Tibial nerve (tissue), 4 donors: Measurements from ENCODE around the gene ISG20. TPM values are rescaled to one million over a fixed set of nuclear protein-coding genes. Genes with fewer than 3 reads are reported as not detected.

Source experiments
- DNase-seq, 2 donors: peaks; one replicate each; pipeline ENCODE4 v3.0.0-alpha.2; 2019; ENCODE audit warnings: low spot score in 2 of 2
- H3K27ac ChIP-seq, 4 donors: fragments of 200-600 bp; sonication (generic) in 3 of 4; one replicate each; pipeline ENCODE4 v1.5.1; 2017 to 2019; ENCODE audit warnings: mild to moderate bottlenecking in 1 of 4
- H3K27me3 ChIP-seq, 2 donors: fragments of 200-600 bp; sonication (generic) in 1 of 2; one replicate each; pipeline versions ENCODE4 v1.5.1 to v1.6.0; 2017 to 2019
- H3K36me3 ChIP-seq, 3 donors: fragments of 200-600 bp; sonication (generic); one replicate each; pipeline ENCODE4 v1.5.1; 2018 to 2019
- H3K4me1 ChIP-seq, 4 donors: fragments of 200-600 bp; sonication (generic) in 3 of 4; one replicate each; pipeline ENCODE4 v1.5.1; 2017 to 2019
- H3K4me3 ChIP-seq, 4 donors: fragments of 200-600 bp; sonication (generic) in 3 of 4; one replicate each; pipeline ENCODE4 v1.5.1; 2017 to 2019; ENCODE audit warnings: mild to moderate bottlenecking in 1 of 4, moderate library complexity in 1 of 4
- H3K9me3 ChIP-seq, 4 donors: fragments of 200-600 bp; sonication (generic) in 3 of 4; one replicate each; pipeline ENCODE4 v1.5.1; 2017 to 2019
- EP300 ChIP-seq, 2 donors: sonication (generic); formaldehyde crosslinking; IDR thresholded peaks; one replicate each; pipeline ENCODE4 v1.6.1; 2017; ENCODE audit warnings: antibody characterized with exemption in 2 of 2, mild to moderate bottlenecking in 1 of 2
- POLR2A ChIP-seq, 2 donors: fragments of 450-650 bp; IDR thresholded peaks; one replicate each; pipeline ENCODE4 v1.6.1; 2017; ENCODE audit warnings: antibody characterized with exemption in 2 of 2, mild to moderate bottlenecking in 2 of 2, moderate library complexity in 2 of 2
- WGBS, 2 donors: methylation state at CpG; one replicate each; pipeline ENCODE4 v1.1.5; 2018; 5-methylcytosine and 5-hydroxymethylcytosine counted together
- total RNA-seq, 4 donors: library from RNA; depleted of rRNA; stranded (reverse); fragments of >200 nt; gene quantifications; one replicate each; pipeline ENCODE4 v1.1.0, GENCODE V29; 2016
- TF ChIP-seq, protein P1 (sequence below), 5 experiments: fragments of 200-600 bp in 3 of 5; fragments of 450-650 bp in 2 of 5; sonication (generic) in 3 of 5; IDR thresholded peaks; one replicate each; pipeline ENCODE4 v1.5.1; 2016 to 2019; ENCODE audit warnings: antibody characterized with exemption in 5 of 5, mild to moderate bottlenecking in 3 of 5, moderate library complexity in 2 of 5

Gene ISG20
- total RNA-seq, 4 donors from 2014 or later = 18.2 to 34.5 (median 23.8) TPM

DNA sequence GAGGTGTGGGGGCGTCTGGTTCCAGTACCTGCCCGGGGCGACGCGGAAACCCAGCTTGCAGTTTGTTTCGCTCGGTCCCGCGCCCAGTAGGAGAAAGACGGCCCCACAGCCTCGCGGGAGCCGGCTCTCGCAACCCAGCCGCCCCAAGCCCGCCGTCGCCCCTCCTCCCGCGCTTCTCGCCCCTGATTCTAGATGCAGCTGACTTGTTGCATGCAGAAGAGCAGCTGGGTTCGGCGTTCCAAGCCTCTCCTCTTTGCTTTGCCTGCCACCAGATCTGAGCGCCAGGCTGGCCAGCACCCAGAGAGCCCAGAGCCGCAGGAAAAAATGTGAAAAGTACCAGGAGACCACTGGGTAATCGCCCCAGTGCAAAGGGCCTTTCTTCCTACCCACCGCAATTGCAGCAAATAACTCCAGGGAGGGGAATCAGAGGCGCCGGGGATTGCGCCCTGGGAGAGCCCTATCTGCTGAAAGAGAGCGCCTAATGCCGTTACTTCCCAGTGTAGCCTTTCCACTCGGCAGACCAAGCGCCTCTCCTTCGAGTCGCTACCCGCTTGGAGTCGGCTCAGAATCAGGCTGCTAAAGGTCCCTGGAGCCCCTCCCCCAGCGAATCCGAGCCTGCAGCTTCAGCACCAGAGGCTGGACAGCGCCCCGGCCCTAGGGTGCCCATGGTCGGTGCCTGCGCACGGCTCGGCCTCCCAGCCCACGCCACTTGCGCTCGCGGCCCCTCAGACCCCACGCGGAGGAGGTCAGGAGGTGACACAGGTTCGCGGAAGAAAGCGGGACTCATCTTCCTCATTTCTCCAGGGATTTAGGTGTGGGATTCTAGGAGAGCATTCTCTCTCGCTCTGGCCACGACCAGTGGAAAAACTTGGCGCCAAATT, 33.4 kb upstream of the ISG20 start:
- peaks cover 0 to 59% of the 10 kb centered on the region in 2 donors for H3K27me3 ChIP-seq
- TF ChIP-seq EP300 (IDR thresholded peaks at IDR 0.05) (no peak), POLR2A (IDR thresholded peaks at IDR 0.05) (no peak)
- TF ChIP-seq, protein P1, sequence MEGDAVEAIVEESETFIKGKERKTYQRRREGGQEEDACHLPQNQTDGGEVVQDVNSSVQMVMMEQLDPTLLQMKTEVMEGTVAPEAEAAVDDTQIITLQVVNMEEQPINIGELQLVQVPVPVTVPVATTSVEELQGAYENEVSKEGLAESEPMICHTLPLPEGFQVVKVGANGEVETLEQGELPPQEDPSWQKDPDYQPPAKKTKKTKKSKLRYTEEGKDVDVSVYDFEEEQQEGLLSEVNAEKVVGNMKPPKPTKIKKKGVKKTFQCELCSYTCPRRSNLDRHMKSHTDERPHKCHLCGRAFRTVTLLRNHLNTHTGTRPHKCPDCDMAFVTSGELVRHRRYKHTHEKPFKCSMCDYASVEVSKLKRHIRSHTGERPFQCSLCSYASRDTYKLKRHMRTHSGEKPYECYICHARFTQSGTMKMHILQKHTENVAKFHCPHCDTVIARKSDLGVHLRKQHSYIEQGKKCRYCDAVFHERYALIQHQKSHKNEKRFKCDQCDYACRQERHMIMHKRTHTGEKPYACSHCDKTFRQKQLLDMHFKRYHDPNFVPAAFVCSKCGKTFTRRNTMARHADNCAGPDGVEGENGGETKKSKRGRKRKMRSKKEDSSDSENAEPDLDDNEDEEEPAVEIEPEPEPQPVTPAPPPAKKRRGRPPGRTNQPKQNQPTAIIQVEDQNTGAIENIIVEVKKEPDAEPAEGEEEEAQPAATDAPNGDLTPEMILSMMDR (IDR thresholded peaks at IDR 0.05) = no peak
- H3K9me3 ChIP-seq = no peaks in the 10 kb centered on the region
- no peak for DNase-seq
- H3K4me3 ChIP-seq = no peak overlapping the region
- H3K4me1 ChIP-seq = peaks cover 0 to 22% (median 0%) of the 10 kb centered on the region in 4 donors
- no peaks in the 10 kb centered on the region for H3K36me3 ChIP-seq
- WGBS, 2 donors = 3 to 5% methylated on average over 16 to 44 of the region's 58 CpGs
- H3K27ac ChIP-seq = no peak overlapping the region

DNA sequence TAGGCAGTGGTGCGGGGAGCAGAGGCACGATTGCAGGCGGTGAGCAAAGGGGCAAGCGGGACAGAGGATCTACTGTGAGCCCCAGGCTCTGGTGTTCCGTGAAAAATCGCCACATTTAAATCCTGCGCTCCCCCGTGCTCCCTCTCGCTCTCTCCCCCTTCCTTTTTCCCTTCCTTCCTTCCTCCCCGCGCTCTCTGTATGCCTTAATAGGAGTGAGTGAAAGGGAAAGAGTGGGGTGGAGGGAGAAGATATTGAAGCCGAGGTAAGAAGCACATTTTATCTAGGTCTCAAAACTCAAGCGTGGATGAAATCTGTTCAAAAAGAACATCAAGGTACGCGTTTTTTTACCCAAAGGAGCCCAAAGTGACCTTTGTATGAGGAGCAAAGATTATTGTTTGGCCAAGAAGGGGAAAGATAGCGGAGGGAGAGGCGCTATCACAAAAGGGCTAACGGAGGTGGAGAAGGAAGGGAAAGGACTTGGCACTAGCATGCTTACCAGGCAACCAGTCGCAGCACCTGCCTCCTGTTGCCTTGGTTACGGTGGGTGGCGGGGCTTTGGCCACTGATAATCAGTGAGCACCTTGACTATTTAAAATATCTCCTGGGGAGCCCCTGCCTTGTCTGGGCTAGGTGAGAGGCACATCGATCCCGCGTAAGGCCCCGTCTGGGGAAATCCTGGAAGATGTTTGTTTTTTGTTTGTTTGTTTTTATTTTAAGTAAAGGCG, 32.6 kb upstream of the ISG20 start:
- Histone ChIP-seq H3K4me1 (peaks cover 0 to 22% (median 0%) of the 10 kb centered on the region in 4 donors), H3K36me3 (no peaks in the 10 kb centered on the region), H3K27me3 (peaks cover 0 to 58% of the 10 kb centered on the region in 2 donors), H3K9me3 (no peaks in the 10 kb centered on the region), H3K4me3 (no peak overlapping the region), H3K27ac (no peak overlapping the region)
- TF ChIP-seq, protein P1 (IDR thresholded peaks at IDR 0.05) = no peak
- TF ChIP-seq POLR2A (IDR thresholded peaks at IDR 0.05) (no peak), EP300 (IDR thresholded peaks at IDR 0.05) (no peak)
- 13 to 15% methylated on average over 26 of the region's 26 CpGs for WGBS, 2 donors
- no peak for DNase-seq

DNA sequence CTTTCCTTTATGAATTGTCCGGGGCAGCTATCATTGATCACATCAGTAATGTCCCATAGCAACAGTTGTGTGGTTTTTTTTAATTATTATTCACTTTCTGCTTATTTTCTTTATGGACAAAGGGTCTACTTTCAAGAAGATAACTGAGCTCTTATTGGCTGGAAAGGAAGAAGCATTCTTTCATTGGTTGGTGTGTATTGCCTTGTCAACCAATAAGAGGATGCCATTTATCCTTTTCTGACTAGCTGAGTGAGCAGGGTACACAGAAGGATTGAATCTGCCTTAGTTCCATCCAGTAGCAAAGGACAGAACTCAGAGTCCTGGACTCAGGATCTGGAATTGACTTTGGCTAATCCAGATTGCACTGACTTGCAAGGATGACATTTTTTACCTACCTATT, 30.9 kb upstream of the ISG20 start:
- TF ChIP-seq, protein P1 (IDR thresholded peaks at IDR 0.05) = no peak
- TF ChIP-seq EP300 (IDR thresholded peaks at IDR 0.05) = no peak
- TF ChIP-seq POLR2A (IDR thresholded peaks at IDR 0.05) = no peak
- WGBS, 2 donors = 72 to 82% methylated on average over 1 of the region's 1 CpG
- DNase-seq = no peak
- peaks cover 0 to 22% (median 0%) of the 10 kb centered on the region in 4 donors for H3K4me1 ChIP-seq
- no peak overlapping the region for H3K27ac ChIP-seq
- no peaks in the 10 kb centered on the region for H3K9me3 ChIP-seq
- H3K27me3 ChIP-seq = peaks cover 0 to 52% of the 10 kb centered on the region in 2 donors
- no peaks in the 10 kb centered on the region for H3K36me3 ChIP-seq
- no peak overlapping the region for H3K4me3 ChIP-seq

DNA sequence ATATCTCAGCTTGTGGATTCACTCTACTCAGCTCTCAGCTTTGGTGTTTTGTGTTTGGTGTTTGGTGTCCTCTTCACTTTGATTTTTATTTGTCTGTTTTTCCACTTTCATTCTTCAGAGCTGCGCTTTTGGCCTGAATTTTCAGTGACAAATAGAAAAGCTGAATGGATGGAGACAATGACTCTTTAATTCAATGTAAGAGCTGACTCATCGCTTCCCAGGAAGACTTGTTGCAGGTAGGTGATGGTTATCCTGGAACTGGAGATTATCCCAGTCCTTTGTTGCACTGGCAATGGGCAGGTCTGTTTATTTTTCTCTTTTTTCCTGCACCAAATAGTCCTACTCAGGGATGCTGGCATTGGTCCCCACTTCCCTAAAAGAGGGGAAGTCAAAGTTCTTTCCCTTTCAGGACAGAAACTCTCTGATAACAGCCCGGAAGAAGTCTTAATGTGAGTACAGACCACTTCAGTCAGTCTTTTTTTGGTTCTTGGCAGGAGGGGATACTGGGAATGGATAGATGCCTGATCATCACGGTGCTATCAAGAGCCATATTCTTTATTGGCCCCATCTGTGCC, 30.1 kb upstream of the ISG20 start:
- no peak for DNase-seq
- no peak for TF ChIP-seq POLR2A (IDR thresholded peaks at IDR 0.05)
- TF ChIP-seq, protein P1 (IDR thresholded peaks at IDR 0.05) = no peak
- no peak for TF ChIP-seq EP300 (IDR thresholded peaks at IDR 0.05)
- no peaks in the 10 kb centered on the region for H3K9me3 ChIP-seq
- H3K27me3 ChIP-seq = peaks cover 0 to 47% of the 10 kb centered on the region in 2 donors
- H3K4me3 ChIP-seq = no peak overlapping the region
- H3K36me3 ChIP-seq = no peaks in the 10 kb centered on the region
- peaks cover 0 to 22% (median 0%) of the 10 kb centered on the region in 4 donors for H3K4me1 ChIP-seq
- no peak overlapping the region for H3K27ac ChIP-seq
- WGBS, 2 donors = 76 to 80% methylated on average over 4 of the region's 4 CpGs
